Measurements from ENCODE around the gene CELSR1.

Gene CELSR1

DNA sequence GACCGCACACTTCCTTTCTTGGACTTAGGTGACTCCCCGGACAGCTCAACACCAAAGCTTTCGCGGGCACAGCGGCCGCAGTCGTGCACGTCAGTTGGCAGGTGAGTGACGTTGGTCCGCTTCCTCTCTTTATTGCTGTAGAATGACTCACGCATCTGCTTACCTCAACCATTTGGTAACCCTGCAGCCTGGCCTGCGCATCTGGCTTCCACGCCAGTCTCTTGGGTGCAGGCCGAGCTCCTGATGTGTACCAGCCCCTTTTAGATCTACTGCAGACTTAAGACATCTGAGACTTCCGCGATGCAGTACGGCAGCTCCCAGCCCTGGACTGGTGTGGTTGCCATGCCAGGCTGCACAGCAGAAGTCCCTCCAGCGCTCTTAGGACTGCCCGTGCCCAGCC is 214.3 kb downstream of the CELSR1 start:
- H3K4me3 ChIP-seq (replicated peaks; ENCODE audit: insufficient read depth, low read length) = no peak overlapping the region
- no peak overlapping the region for H3K27ac ChIP-seq (replicated peaks)
- no peak for DNase-seq (ENCODE audit: low read depth in 1 of 2, low spot score in 1 of 2)
- TF ChIP-seq REST (IDR thresholded peaks at IDR 0.05; ENCODE audit: insufficient replicate concordance, low read depth) (no peak), SPI1 (IDR thresholded peaks at IDR 0.05; ENCODE audit: borderline replicate concordance, low read depth) (no peak), POLR2AphosphoS5 (IDR thresholded peaks at IDR 0.05; ENCODE audit: low read depth) (no peak), GABPA (IDR thresholded peaks at IDR 0.05; ENCODE audit: low read depth) (no peak), CTCF (IDR thresholded peaks at IDR 0.05; ENCODE audit: insufficient read depth, low read length) (no peak)
- no peaks in the 10 kb centered on the region for H3K27me3 ChIP-seq (ENCODE audit: insufficient read depth, poor library complexity, severe bottlenecking)

- no peak for DNase-seq (ENCODE audit: low read depth in 1 of 2, low spot score in 1 of 2)
- no peak overlapping the region for H3K4me3 ChIP-seq (replicated peaks; ENCODE audit: insufficient read depth, low read length)
- no peak for TF ChIP-seq REST (IDR thresholded peaks at IDR 0.05; ENCODE audit: insufficient replicate concordance, low read depth)
- H3K27ac ChIP-seq (replicated peaks) = no peak overlapping the region
- no peaks in the 10 kb centered on the region for H3K27me3 ChIP-seq (ENCODE audit: insufficient read depth, poor library complexity, severe bottlenecking)
These were observed 214.7 kb downstream of the CELSR1 start for GRCh38 chr22:46322711-46323110.

GRCh38 chr22:46320716-46321386 is 216.6 kb downstream of the CELSR1 start:
- DNase-seq (ENCODE audit: low read depth in 1 of 2, low spot score in 1 of 2) = no peak
- TF ChIP-seq GABPA (IDR thresholded peaks at IDR 0.05; ENCODE audit: low read depth) = no peak
- no peak for TF ChIP-seq CTCF (IDR thresholded peaks at IDR 0.05; ENCODE audit: insufficient read depth, low read length)
- TF ChIP-seq SPI1 (IDR thresholded peaks at IDR 0.05; ENCODE audit: borderline replicate concordance, low read depth) = no peak
- TF ChIP-seq POLR2AphosphoS5 (IDR thresholded peaks at IDR 0.05; ENCODE audit: low read depth) = no peak
- no peak for TF ChIP-seq REST (IDR thresholded peaks at IDR 0.05; ENCODE audit: insufficient replicate concordance, low read depth)
- Histone ChIP-seq H3K4me3 (replicated peaks; ENCODE audit: insufficient read depth, low read length) (no peak overlapping the region), H3K27me3 (ENCODE audit: insufficient read depth, poor library complexity, severe bottlenecking) (no peaks in the 10 kb centered on the region), H3K27ac (replicated peaks) (no peak overlapping the region)
